ENCODE measurements around the gene DACH1.
A peak's percentile ranks its signal among the peaks of the same experiment; 100 is the strongest.
"Not testable (repeated sequence)": the region's sequence is repeated elsewhere in the genome, so short reads cannot be mapped to it uniquely, and the experiment has no call there.

DACH1 gene

DNA sequence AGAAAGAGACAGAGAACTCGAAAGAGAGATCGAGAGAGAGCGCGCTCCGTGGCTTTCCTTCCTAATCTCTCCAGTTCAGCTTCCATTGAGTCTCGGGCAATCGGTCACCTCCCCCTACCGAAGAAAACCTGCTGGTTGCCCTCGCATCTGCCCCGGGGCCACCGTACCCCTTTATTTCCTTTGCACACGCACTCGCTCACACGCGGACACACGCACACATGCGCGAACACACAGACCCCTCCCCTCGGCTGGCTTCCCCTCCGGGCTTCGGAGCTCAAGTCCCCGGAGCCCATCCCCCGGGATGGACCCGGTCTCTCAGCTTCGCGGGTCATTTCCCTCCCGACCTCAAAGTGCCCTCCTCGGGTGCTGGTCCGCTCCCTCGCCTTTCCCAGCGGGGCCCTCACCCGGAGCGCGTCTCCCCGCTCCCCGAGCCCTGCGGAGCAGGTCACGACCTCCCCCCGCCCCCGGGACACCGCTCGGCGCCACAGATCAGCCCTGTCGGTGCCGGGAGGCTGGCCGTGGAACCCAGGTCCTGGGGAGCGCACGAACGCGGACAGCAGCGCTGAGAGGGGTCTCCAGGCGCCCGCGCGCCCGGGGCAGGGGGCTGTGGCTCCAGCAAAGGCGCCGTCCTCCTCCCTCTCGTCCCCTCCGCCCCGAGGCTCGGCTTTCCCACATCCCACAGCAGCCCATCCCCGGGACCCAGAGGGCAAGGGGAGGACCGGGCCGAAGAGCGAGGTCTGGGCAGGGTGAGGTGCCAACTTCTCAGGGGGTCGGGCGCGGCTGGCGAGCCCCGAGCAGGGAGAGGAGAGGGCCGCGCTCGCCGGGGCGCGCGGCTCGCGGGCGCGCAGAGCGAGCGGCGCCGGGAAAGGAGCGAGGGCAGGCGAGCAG lies 1.8 kb downstream of the DACH1 start:
- no peak for DNase-seq

DNA sequence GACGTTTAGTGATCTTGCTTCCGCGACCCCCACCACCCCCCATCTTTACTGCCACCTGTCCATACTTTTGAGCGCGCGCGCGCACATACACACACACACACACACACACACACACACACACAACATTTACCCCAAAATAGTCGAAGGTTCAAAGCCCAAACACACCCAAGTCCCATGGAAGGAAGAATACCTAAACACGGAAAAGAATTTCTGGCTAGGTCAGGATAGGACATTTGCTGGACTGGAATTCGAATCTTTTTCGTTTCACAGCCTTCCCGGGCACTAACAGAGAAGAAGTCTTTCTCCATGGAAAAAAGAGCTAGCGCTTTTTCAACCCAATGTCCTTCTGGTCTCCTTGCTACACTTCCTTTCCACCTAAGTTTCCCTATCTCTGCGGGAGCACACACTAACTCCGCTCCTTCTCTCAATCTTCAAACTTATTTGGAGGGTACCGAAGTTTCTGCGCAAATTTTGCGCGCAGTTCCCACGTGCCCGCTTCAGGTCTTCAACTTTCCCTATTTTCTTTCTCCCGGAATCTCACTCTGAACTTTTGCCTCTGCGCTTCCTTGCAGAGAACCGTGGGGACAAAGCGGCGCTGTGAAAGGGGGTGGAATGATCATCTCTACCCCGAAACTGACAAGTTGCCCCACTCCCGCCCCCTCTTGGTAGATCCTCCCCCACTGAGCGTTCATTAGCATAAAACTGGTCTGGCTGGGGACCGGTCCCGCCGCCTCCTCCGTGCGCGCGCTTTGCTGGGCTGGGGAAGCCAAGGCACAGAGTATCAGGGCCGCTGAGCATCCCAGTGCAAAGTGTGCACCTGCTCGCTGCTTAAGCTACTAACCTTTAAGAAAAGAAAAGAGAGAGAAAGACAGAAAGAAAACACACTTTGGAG lies 2.7 kb downstream of the DACH1 start:
- no peak for DNase-seq

DNA sequence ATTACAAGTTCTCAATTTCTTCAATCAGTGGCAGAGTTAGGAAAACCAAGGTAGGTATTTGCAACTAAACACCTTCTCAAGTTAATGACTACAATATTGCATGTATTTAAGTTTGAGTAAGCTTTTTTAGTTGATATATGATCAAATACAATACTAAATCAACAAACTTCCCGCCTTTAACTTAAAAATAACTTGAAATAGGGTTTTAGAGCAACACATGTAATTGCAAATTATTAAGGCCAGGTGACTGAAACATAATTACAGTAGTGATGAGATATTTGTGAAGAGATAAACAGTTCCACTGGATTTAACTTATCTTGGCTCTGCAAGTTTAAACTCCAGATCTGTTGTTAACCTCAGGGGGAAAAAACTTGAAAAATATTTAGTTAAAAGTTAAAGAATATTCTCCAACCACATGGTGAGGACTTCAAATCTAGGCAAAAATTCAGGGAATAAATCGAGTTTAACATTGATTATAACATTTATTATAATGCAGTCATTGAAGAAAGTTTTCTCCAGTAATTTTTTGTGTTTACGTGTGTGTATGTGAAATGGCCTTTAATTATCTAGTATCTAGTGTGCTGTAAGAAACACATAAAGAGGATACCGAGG lies 3.6 kb downstream of the DACH1 start:
- DNase-seq = no peak

DNA sequence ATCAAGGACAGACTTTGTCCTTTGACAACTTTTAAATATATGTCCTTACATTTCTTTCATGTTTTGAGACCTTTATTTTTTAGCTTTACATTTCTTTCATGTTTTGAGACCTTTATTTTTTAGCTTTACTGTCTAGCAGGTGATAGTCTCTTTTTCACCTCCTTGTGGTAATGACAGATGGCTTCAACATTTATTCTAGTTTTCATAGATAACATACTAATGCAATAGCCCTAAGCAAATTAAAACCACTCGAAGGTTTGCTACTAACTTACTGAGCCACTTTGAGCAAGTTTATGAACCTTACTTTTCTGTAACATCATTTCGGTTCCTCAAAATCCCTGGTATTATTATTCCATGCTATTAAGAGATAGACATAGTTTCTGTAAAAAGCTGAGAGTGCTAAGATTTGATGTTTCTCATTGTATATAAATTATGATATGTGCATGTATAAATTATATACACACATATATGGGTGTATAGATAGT lies 4.5 kb downstream of the DACH1 start:
- peak; percentile 64 for DNase-seq

DNA sequence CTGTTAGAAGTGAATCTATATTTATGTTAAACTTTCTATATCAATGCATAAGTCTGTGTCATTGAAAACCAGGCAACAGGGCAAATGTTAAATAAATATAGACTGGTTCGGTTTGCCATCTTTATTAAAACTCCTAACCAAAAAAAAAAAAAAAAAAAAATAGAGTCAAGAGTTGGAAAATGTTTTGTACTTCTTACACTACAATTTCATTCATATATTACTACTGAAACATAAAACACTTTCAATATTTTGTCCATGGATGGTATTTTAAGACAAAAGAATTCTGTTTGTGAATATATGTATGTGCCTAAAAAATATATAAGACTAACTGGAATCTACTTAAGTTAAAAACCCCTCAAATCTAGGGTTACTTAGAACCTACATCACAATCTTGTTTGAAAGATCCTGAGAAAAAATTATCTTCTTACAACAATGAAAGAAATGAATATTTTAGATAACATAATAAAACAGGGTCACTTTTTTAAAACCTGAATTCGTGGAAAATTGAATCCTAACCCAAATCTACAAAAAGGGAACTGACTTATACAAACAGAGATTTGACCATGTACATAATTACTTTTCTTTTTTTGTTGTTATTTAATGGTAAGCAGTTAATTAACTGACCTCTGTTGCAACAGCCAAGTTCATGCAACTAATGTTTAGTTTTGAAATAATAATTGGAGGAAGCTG lies 5.1 kb downstream of the DACH1 start:
- no peak for DNase-seq

DNA sequence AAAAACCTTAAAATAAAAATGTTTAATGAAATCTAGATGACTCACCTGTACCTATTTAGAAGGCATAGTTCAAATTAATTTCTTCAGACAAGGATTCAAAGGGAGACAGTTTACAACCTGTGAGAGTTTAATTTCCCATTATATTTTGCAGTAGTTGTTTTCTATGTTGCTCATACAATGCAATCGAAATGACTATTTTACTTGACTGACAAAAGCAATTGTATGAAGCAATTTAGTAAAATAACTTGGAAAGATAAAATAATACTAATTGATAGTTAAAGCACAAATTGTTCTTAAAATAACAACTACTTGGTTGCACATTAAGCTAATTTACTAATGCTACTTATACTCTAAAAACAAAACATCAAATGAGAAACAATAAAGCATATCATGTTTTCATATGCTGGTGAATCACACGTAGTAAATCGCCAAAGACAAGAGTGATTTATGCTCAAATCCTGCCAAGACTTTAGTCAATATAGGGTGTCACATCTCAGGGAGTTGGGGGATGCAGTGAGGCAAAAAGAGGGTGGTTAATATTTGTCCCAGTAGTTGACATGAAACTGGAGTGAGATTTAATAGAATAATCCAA lies 6.4 kb downstream of the DACH1 start:
- DNase-seq = peak; percentile 48

DNA sequence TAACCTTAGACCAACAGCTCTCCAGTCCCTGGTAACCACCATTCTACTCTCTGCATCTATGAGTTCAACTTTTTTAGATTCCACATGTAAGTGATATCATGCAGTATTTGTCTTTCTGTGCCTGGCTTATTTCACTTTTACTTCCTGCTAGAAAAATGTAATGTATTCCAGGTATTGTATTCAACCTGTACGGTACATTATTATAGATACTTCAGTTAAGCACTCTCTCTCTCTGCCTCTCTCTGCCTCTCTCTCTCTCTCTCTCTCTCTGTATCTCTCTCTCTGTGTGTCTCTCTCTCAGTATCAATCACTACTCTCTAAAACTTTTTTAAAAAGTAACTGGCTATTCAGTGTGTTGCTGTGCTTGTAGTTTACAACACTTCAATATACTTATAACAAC lies 8.4 kb downstream of the DACH1 start:
- DNase-seq = no peak

DNA sequence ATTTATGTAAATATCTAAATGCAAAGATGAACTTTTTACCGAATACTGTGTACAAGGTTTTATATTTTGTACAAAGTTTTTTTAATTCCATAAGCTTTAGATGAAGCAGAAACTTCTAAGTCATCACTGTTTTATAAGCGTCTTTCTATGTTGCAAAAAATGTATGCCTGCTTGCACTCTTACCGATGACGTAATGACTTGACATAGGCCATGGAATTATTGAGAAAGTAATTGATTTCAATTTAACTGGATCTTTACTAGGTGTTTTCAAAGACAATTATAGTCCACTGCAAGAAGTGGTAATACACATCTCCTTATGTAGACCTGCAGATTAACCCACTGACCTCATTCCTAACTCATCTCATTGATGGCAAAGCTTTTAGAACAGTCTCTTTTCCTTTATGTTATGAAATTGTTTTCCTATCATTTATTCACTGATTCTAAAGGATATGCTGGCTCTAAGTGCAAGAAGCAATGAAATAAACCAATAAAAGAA lies 10.4 kb downstream of the DACH1 start:
- DNase-seq = no peak

DNA sequence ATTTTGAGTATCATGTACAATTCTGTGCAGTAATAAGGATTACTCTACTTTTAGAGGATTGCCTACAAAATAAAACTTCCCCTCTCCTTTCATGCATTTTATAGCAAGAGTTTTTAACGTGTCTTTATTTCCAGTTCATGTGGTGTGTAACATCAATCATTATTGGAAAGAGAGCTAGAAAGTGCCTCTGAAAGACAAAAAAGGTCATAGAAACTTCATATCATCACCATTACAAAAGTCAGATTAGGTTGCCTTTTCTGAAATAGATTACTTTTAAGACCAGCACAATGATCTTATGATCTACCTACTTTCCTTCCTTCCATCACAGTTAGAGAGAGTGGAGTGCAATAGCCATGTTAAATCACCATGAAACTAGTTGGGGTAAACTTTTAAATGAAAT lies 12.6 kb downstream of the DACH1 start:
- no peak for DNase-seq

DNA sequence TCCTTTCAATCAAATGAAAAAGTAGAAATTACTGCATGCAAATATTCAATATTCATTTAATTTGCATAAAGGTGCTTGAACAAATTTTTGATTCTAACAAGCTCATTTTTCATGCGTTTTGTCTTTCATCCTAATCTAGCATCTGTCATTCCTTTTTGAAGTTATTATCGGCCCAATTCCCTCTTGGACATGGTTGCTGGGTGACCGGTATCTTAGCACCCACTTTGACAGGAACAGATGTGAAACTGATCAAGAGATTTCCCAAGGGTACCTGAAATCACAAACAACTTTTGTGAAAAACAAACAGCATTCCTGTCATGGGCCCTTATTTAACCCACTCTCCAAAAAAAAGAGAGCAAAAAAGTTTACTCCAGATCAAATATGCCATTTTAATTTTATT lies 13.3 kb downstream of the DACH1 start:
- no peak for DNase-seq

DNA sequence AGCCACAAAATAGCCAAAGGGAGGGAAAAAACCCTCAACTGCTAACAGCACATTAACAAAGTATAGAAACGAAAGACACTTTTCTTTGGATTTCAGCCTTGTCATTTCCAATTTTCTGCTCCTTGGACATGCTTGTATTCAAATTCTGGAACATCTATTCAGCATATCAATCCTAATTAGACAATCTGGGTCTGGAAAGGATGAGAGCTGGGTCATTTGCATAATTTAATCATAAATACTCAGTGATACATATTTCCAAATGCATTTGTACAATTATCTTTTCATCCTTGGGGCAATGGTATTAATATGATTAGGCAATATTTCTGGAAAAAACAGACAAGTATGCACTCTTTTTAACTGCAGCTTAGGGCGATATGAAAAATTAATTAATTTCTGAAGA lies 14.3 kb downstream of the DACH1 start:
- DNase-seq = no peak

DNA sequence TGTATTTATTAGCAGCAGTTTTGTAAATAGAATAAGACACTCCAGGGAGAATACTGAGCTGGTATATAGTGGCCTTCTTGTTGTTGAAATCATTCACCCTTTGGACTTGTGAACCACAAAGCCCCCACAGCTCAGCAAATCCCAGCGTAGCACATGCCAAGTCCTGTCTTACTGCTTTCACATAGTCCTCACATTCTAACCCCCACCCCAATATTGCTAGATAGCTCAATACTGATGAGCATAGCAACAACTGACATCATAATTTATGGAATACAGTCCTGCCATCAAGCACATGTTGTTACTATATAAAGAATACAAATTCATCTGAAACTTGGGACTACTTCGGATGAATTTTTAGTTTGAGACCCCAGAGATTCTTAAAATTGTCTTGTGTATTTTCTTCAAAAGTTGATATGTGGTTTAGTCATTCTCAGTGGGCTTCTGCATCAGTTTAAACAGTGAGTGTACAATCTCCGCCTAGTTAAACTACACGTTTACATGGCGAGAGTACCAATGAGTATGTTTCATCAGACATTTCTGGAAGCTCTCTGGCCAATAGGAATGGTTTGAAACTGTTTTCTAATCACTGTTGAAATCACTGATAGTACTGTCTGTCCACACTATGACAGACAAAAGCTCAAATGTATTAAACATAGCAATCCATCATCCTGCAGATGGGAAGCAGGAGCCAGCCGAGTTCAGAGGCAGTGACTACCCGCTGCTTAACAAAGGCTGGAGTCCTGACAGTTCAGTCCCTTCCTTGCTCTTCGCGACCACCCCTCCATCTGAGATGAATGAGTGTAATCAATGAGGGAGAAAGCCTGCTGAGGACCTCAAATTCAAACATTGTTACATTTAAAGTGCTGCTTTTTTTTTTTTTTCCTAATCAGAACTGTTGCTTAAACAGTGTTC lies 15.2 kb downstream of the DACH1 start:
- no peak for DNase-seq

DNA sequence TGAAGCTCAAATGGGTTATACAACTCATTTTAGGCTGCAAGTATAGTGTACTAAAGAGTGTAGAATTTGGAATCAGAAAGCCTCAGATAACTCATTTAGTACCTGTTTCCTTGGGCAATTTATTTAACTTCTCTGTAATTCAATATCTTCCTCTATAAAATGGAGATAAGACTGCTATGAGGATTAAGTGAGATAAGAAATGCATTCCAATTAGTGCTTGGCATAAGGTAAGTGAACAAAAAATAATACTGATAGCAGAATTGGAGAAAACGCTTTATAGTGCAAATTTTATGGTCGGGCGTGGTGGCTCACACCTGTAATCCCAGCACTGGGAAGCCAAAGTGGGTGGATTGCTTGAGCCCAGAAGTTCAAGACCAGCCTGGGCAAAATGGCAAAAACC lies 25.0 kb downstream of the DACH1 start:
- DNase-seq = no peak

DNA sequence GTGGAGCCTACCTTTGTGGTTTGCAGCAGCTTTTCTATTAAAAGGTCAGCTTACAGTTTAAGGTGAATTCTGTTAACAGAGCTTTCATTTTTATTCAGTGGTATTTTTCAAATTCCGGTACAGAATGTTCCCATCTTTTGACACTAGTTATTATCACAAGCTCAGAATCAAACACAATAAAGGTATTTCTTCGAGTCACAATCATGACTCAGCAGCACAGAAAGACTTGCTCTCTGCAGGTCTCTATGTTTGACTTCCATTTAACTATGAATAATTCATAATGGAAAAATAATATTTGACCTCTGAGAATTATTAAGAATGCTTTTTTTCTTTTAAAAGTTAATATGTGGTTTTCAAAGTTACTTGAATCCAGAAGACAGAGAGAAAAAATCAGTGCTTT lies 28.2 kb downstream of the DACH1 start:
- no peak for DNase-seq

DNA sequence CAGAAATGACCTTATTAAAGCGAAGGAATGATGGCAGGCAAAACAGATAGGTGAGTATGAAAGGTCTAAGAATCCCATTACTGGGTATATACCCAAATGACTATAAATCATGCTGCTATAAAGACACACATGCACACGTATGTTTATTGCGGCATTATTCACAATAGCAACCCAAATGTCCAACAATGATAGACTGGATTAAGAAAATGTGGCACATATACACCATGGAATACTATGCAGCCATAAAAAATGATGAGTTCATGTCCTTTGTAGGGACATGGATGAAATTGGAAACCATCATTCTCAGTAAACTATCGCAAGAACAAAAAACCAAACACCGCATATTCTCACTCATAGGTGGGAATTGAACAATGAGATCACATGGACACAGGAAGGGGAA lies 29.4 kb downstream of the DACH1 start:
- DNase-seq = not testable (repeated sequence)

DNA sequence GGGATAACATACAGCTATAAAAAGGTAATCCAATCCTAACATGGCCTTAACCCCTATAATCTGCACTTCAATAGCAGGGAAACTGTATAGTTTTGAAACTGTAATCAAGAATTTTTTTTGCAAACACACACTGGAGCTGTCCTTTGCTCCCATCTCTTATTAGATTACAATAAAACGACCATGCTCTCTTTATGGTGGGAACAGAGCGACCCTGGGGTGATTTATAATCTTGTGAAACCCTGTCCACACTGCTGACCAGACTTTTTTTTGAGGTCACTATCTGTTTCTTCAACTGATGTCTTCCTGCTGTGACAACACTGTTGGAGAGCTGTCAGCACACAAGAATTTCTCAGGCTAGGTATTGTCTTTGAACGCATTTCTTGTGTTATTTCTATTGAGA lies 35.3 kb downstream of the DACH1 start:
- DNase-seq = no peak

DNA sequence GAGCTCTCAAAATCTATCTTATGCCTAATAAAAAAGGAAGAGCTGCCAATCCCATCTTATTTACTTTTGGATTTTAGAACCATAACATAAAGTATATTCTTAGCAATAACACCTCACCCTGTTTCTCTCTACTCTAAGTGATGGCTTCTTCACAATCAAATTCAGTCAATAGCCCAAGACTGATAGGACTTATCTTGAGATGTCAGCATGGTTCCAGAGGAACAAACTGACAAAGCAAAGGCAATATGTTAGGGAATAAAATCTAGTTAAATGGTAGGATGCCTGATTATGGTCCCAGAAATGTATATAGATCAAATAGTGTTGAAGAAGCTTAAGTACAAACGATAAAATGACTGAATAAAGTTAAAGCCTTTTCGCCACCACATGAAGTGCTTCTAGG lies 36.3 kb downstream of the DACH1 start:
- no peak for DNase-seq

DNA sequence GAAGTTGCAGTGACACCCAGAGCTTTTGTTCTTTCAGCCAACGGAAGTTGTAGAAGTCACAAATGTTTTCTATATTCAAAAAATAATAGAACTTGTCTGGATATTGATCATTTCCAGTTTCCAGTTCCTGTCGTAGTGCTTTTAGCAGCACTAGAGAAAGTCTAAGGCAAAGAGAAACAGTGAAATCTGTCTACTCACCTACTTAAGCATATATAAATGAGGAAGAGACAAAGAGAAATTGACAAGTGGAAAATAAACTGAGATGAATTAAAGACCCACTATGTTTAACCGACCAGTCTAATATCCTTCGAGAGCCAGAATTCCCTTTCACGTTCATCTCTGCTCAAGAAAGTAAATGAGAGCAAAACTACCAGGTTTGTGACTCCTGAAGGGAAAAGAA lies 36.7 kb downstream of the DACH1 start:
- DNase-seq = no peak

DNA sequence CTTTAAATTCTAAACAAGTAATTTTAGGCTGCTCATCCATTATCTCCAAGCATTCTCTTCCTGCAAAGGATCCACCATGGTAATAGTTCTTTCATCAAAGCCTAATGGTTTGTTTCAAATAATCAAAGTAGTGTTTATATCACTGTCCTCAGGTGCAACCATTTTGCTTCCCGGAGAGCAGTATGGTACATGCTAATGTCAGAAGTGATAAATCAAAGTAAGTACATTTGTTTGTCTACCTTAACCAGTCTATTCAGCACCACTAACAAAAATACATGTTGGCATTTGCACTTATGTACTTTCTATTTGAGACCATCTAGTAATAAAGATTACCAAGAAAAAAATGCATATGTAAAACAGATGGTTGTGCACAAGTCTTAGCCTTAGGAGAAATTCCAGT lies 37.5 kb downstream of the DACH1 start:
- DNase-seq = no peak

DNA sequence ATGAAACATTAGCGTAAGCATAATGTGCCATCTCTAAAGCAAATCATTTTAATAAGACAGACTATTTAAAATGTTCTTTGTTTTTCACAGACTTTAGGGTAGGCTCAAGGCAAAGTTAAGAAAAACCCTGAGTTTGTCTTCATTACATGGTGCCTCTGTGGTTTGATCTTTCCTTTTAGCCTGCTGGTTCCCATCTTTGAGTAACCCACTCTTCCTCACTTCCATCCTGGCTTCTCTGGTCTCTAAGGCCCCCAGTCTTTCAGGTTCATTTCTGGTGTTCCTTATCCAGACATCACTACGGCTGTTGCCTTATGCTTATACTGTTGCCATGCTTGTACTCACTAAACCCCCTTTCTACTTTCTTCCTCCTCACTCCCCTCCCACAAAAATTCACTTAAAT lies 38.4 kb downstream of the DACH1 start:
- DNase-seq = no peak

DNA sequence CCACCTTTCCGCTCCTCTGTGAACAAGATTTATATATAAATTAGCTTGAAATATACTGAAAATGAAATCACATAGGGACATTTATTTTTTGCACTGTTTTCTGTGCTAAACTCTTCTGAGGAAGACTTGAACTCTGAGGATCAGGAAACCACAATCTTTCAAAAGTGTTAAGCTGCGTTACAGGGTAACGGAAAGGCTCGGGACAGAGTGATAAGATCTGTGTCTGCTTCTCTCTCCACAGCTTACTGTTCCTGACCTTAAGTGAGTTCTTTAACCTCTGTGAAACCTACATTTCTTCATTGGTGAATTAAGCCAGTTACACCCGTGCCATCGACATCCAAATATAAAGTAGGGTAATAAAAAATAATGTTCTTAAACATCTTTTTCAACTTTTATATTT lies 38.9 kb downstream of the DACH1 start:
- no peak for DNase-seq

All from NCI-H1417 treated with DMSO at 0.1 percent for 48 hours (cell line).